ENCODE measurements around the gene SLC4A5.

SLC4A5 gene

DNA sequence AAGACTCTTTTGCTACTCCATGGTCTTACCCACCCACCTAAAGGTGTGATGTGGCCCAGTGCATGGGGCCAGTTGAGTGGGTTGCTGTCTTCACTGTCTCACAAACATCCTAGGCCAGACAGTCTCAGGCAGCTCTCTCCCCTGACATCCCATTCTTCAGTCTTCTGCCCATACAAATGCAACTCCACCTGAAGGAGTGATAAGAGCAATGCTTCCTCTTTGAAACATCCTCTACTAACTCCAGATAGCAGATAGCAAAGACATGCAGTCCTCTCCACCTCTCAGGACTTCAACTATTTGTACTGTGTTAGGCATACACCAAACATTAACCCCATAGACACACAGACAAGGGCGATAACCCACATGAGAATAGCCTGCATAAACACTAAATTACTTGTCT lies 73.5 kb downstream of the SLC4A5 start:
- no peak for DNase-seq (ENCODE audit: low read depth)

GRCh38 chr2:74267068-74267467 lies 76.1 kb downstream of the SLC4A5 start:
- no peak for DNase-seq (ENCODE audit: low read depth)

GRCh38 chr2:74264281-74264680 lies 78.9 kb downstream of the SLC4A5 start:
- DNase-seq (ENCODE audit: low read depth) = no peak

DNA sequence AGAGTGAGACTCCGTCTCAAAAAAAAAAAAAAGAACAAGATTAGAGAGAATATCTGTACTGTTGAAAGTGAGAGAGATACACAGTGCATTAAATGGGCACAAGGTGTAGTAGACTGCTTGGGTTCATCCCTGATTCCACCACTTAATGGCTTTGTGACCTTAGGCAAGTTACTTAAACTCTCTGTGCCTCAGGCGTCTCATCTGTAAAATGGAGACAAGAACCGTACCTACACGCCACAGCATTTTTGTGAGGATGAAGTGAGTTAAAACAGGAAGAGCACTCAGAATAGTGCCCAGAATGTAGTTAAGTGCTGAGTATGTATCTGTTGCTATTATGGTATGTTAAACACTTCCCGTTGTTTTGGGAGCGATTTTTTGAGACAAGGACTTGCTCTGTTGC lies 80.5 kb downstream of the SLC4A5 start:
- DNase-seq (ENCODE audit: low read depth) = no peak

- DNase-seq (ENCODE audit: low read depth) = peak; percentile 13
Measured at GRCh38 chr2:74261204-74261864, 81.9 kb downstream of the SLC4A5 start.

DNA sequence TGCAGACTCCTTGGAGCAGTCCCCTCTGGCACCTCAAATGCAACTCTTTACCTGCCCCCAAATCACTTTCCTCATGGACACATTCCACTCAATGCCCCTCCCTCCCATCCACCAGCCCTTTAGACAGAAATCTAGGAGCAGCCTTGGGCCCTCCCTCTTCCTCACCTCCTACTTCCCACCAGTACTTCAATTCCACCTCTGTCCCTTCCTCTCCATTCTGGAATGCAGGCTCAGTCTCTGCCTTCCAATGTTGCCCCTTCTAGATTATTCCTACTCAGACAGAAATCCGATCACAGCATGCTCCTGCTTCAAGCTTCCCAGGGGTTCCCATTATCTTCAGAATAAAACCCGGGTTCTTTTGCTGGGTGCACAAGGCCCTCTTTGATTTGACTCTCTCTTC lies 82.7 kb downstream of the SLC4A5 start:
- no peak for DNase-seq (ENCODE audit: low read depth)

GRCh38 chr2:74259733-74260132 lies 83.5 kb downstream of the SLC4A5 start:
- DNase-seq (ENCODE audit: low read depth) = no peak

GRCh38 chr2:74259191-74259590 lies 84.0 kb downstream of the SLC4A5 start:
- no peak for DNase-seq (ENCODE audit: low read depth)

- no peak for DNase-seq (ENCODE audit: low read depth)
Measured at GRCh38 chr2:74255660-74256213, 87.5 kb downstream of the SLC4A5 start.

DNA sequence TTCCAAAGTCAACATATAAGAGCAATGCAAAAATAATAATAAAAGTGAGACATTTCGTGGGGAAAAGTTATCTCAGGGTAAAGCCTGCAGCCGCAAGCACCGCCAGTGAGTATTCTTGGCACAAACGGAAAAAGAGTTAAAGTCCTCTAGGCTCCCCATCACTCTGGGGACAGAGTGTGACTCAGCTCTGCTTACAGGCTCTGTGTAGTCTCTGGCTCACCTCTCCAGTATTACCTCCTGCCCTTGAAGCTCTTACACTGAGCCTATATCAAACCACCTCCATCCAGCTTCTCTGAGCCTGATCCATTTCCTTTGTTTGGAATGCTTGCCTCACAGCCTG lies 89.3 kb downstream of the SLC4A5 start:
- no peak for DNase-seq (ENCODE audit: low read depth)

DNA sequence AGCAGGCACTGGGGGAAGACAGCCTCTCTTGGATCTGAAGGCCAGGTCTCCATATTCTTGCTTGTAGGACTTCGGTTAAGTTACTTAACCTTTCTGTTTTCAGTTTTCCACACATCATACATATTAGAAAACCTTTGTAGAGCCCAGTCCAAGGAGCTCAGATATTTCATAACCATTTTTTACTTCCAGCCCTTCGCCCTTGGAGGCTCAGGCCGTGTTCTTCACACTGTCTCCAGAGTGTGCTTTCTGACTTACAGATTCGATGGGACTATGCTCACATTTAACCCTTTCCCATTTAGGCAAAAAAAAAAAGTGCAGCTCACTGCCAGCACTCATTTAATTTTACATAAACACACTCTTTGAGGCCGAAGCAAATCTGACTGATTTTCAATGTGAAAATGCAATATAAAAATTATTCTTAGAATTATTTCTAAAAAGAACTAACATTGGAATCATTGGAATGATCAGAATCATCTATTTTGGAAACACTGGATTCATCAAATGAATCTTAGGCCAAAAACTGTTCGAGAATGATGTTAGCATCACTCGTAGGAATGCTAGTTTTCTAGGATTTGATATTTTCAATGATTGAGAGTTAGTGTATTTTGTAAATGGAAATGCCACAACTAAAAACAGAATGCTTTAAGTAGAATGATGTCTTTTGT lies 89.8 kb downstream of the SLC4A5 start:
- DNase-seq (ENCODE audit: low read depth) = no peak

GRCh38 chr2:74252862-74253261 lies 90.4 kb downstream of the SLC4A5 start:
- DNase-seq (ENCODE audit: low read depth) = no peak

DNA sequence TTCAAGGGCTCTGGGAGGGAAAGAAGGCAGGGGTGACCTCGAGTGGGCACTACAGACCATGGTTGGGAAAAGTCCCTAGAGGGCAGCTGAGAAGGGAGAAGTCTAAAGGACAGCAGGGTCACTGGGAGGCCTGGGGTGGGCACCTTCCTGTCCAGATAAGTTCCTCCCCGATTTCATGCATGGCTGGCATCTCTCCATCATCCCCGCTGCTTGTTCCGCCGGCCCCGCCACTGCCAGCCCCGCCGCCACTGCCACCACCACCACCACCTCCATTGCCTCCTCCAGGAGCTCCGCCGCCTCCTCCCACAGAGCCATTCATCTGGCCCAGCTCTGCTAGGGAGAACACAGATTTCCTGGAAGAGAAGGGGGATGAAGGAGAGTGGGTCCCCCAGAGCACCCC lies 91.2 kb downstream of the SLC4A5 start:
- DNase-seq (ENCODE audit: low read depth) = no peak

DNA sequence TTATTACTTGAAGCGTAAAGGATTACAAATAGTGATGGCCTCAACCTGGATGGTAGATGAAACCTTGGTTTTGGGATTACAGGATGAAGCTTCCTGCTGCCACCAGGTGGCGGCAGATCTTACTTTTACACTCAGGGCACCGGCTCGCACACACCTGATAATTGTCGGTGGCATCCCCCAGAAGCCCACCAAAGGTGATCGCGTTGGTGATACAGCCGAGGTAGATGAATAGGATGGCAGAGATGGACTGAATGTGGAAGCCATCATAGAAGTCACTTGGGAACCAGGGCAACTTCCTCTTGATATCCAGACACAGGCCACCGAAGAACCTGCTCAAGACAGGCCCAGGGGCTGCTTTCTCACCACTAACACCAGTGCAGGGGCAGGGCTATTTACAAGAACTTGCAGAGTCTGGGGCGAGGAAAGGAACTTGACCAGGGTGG lies 93.0 kb downstream of the SLC4A5 start:
- peak; percentile 21 for DNase-seq (ENCODE audit: low read depth)

GRCh38 chr2:74249406-74250122 lies 93.7 kb downstream of the SLC4A5 start:
- DNase-seq (ENCODE audit: low read depth) = no peak

- DNase-seq (ENCODE audit: low read depth) = no peak
Measured at GRCh38 chr2:74246496-74247195, 96.6 kb downstream of the SLC4A5 start.

DNA sequence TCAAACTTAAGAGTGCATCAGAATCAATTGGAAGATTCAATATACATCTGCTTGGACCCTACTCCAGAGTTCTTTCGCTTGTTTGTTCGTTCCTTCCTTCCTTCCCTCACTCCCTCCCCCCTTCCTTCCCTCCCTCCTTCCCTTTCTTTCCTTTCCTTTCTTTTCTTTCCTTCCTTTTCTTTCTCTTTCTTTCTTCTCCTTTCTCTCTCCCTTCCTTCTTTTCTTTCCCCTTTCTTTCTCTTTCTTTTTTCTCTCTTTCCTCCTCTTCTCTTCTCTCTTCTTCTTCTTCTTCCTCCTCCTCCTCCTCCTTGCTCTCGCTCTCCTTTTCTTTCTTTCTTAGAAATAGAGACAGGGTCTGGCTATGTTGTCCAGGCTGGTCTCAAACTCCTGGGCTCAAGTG lies 98.9 kb downstream of the SLC4A5 start:
- DNase-seq (ENCODE audit: low read depth) = no peak

- DNase-seq (ENCODE audit: low read depth) = no peak
Measured at GRCh38 chr2:74242354-74243071, 100.7 kb downstream of the SLC4A5 start.

DNA sequence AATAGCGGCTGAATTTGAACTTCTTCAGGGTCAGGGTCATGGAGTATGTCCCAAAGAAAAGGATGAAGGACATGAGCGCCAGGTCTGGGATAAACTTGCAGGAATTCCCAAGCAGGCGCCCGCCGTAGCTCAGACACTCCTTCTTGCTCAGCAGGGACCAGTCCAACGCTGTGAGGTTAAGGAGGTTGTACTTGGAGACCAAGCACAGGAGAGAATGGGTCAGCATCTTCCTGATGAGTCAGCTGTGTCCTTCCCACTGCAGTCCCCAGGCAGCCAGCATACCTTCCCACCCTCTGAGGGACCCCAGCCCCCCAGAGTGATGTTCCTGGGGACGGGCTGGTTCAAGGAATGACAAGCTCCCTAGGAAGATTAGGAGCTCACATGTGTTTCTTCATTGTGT lies 103.9 kb downstream of the SLC4A5 start:
- no peak for DNase-seq (ENCODE audit: low read depth)

GRCh38 chr2:74238879-74239278 lies 104.3 kb downstream of the SLC4A5 start:
- DNase-seq (ENCODE audit: low read depth) = peak; percentile 61

DNA sequence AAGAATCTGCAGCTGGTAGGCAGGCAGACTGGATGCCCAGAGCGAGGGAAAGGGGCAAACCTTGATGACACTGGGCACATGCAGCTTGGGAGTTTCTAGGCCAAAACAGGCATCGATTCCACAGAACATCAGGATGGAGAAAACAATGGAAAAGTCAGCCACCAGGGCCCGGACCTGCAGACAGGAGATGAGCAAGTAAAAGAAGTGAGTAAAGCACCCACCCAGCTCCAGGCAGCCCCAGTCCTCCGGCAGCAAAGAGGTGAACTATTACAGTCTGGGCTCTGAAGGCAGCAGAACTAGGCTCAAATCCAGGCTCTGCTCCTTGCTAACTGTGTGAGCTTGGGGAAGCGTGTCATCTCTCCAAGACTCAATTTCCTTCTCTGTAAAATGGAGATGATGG lies 108.2 kb downstream of the SLC4A5 start:
- no peak for DNase-seq (ENCODE audit: low read depth)

- no peak for DNase-seq (ENCODE audit: low read depth)
Measured at GRCh38 chr2:74233648-74234047, 109.6 kb downstream of the SLC4A5 start.

Data from amniotic epithelial cell (primary cell).